ENCODE data around the gene CASD1.

The CASD1 gene

GRCh38 chr7:94512735-94513564 is 3.3 kb downstream of the CASD1 start:
- DNase-seq (ENCODE audit: low read depth): no peak

GRCh38 chr7:94513565-94513860 is 3.9 kb downstream of the CASD1 start:
- DNase-seq (ENCODE audit: low read depth): no peak

GRCh38 chr7:94514140-94514889 is 4.7 kb downstream of the CASD1 start:
- no peak for DNase-seq (ENCODE audit: low read depth)

- no peak for DNase-seq (ENCODE audit: low read depth)
Measured at GRCh38 chr7:94514917-94515316, 5.3 kb downstream of the CASD1 start.

- no peak for DNase-seq (ENCODE audit: low read depth)
Measured at GRCh38 chr7:94525923-94526322, 16.3 kb downstream of the CASD1 start.

- no peak for DNase-seq (ENCODE audit: low read depth)
Measured at GRCh38 chr7:94529516-94529915, 19.9 kb downstream of the CASD1 start.

GRCh38 chr7:94530109-94530508 is 20.5 kb downstream of the CASD1 start:
- no peak for DNase-seq (ENCODE audit: low read depth)

- no peak for DNase-seq (ENCODE audit: low read depth)
Measured at GRCh38 chr7:94532676-94533075, 23.1 kb downstream of the CASD1 start.

GRCh38 chr7:94540428-94540827 is 30.8 kb downstream of the CASD1 start:
- no peak for DNase-seq (ENCODE audit: low read depth)

- DNase-seq (ENCODE audit: low read depth): no peak
Measured at GRCh38 chr7:94547126-94547525, 37.5 kb downstream of the CASD1 start.

- no peak for DNase-seq (ENCODE audit: low read depth)
Measured at GRCh38 chr7:94556028-94556427, 46.4 kb downstream of the CASD1 start.

- no peak for DNase-seq (ENCODE audit: low read depth)
Measured at GRCh38 chr7:94557215-94557614, 47.6 kb downstream of the CASD1 start.

- DNase-seq (ENCODE audit: low read depth): no peak
Measured at GRCh38 chr7:94559972-94560371, 50.4 kb downstream of the CASD1 start.

GRCh38 chr7:94561841-94562514 is 52.4 kb downstream of the CASD1 start:
- DNase-seq (ENCODE audit: low read depth): no peak

- DNase-seq (ENCODE audit: low read depth): no peak
Measured at GRCh38 chr7:94562525-94562924, 52.9 kb downstream of the CASD1 start.

- no peak for DNase-seq (ENCODE audit: low read depth)
Measured at GRCh38 chr7:94565247-94565894, 55.8 kb downstream of the CASD1 start.

- no peak for DNase-seq (ENCODE audit: low read depth)
Measured at GRCh38 chr7:94567396-94567795, 57.8 kb downstream of the CASD1 start.

- DNase-seq (ENCODE audit: low read depth): no peak
Measured at GRCh38 chr7:94571816-94572215, 62.2 kb downstream of the CASD1 start.

GRCh38 chr7:94575646-94576045 is 66.0 kb downstream of the CASD1 start:
- no peak for DNase-seq (ENCODE audit: low read depth)

- no peak for DNase-seq (ENCODE audit: low read depth)
Measured at GRCh38 chr7:94576316-94576715, 66.7 kb downstream of the CASD1 start.

GRCh38 chr7:94577357-94577756 is 67.7 kb downstream of the CASD1 start:
- DNase-seq (ENCODE audit: low read depth): no peak

- no peak for DNase-seq (ENCODE audit: low read depth)
Measured at GRCh38 chr7:94578614-94579013, 69.0 kb downstream of the CASD1 start.

GRCh38 chr7:94579470-94579869 is 69.9 kb downstream of the CASD1 start:
- DNase-seq (ENCODE audit: low read depth): no peak

All from activated T-cell treated with anti-CD3 and anti-CD28 coated beads for 48 hours (primary cell).